Mesothelial cell of epicardium (in vitro differentiated cells): ENCODE data around the gene CERCAM. TPM values are rescaled to one million over a fixed set of nuclear protein-coding genes. Genes with fewer than 3 reads are reported as not detected.

Source experiments
- DNase-seq, 2 experiments: peaks; one replicate each; pipeline ENCODE4 v3.0.0; 2021; ENCODE audit warnings: low spot score in 2 of 2; ENCODE audit not compliant: unreplicated experiment in 2 of 2
- H3K27ac Mint-ChIP-seq: 2 replicates; pipeline ENCODE4 v1.8.0; 2021; ENCODE audit warnings: mixed read lengths
- H3K27me3 Mint-ChIP-seq: 2 replicates; pipeline ENCODE4 v1.8.0; 2021; ENCODE audit warnings: low read depth, mixed read lengths
- H3K36me3 Mint-ChIP-seq: 2 replicates; pipeline ENCODE4 v1.8.0; 2021; ENCODE audit warnings: mixed read lengths
- H3K4me1 Mint-ChIP-seq: 2 replicates; pipeline ENCODE4 v1.8.0; 2021; ENCODE audit warnings: mixed read lengths
- H3K4me3 Mint-ChIP-seq: 2 replicates; pipeline ENCODE4 v1.8.0; 2021; ENCODE audit warnings: mild to moderate bottlenecking, moderate library complexity, mixed read lengths
- H3K9me3 Mint-ChIP-seq: 2 replicates; pipeline ENCODE4 v1.8.0; 2021; ENCODE audit warnings: mixed read lengths
- CTCF ChIP-seq: fragments of 200-600 bp; sonication (generic); IDR thresholded peaks from one replicate; pipeline ENCODE4 v1.5.0; 2021; ENCODE audit warnings: antibody characterized with exemption; ENCODE audit not compliant: unreplicated experiment
- total RNA-seq: library from RNA; stranded (reverse); gene quantifications from 3 replicates; pipeline ENCODE4 v1.2.1, GENCODE V29; 2021

The CERCAM gene
- total RNA-seq, 1 donor from 2014 or later = 141 TPM

GRCh38 chr9:128391956-128392301 lies 28.7 kb upstream of the CERCAM start:
- Mint-ChIP-seq H3K4me1 (peaks cover 16% of the 10 kb centered on the region), H3K27ac (no peak overlapping the region), H3K27me3 (peaks cover 67% of the 10 kb centered on the region), H3K4me3 (peak overlapping the region; percentile 63), H3K36me3 (peaks cover 13% of the 10 kb centered on the region), H3K9me3 (no peaks in the 10 kb centered on the region)
- TF ChIP-seq CTCF = no peak
- no peak for DNase-seq

GRCh38 chr9:128392302-128393144 lies 28.1 kb upstream of the CERCAM start:
- TF ChIP-seq CTCF = no peak
- H3K27ac Mint-ChIP-seq = no peak overlapping the region
- H3K36me3 Mint-ChIP-seq = peaks cover 13% of the 10 kb centered on the region
- H3K4me1 Mint-ChIP-seq = peaks cover 16% of the 10 kb centered on the region
- H3K9me3 Mint-ChIP-seq = no peaks in the 10 kb centered on the region
- DNase-seq = no peak
- H3K27me3 Mint-ChIP-seq = peaks cover 73% of the 10 kb centered on the region
- peak overlapping the region; percentile 63 for H3K4me3 Mint-ChIP-seq

- TF ChIP-seq CTCF = no peak
- Mint-ChIP-seq H3K4me1 (peaks cover 16% of the 10 kb centered on the region), H3K4me3 (peak overlapping the region; percentile 42), H3K27ac (no peak overlapping the region), H3K9me3 (no peaks in the 10 kb centered on the region), H3K27me3 (peaks cover 80% of the 10 kb centered on the region), H3K36me3 (peaks cover 13% of the 10 kb centered on the region)
- peak in 1 of 2 experiments; percentile 55 for DNase-seq
Measured at GRCh38 chr9:128393145-128393775, 27.4 kb upstream of the CERCAM start.

DNA sequence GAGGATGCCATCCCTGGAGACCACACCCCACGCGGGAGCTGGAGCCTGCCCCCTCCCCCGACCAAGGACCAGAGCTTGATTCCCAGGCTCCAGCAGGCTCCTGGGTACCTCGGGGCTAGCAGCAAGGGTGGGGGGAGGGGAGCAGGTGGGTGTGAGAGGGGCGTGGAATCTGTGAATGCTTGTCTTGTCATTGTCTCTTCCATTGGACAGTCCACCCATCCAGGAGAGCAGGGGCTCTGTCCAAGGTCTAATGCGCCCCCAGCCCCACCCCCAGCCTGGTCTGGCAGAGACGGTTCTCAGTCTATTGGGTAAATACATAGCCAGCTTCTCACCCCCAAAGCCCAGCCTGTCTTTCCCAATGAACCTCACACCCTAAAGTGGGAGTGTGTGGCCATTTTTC lies 26.7 kb upstream of the CERCAM start:
- no peak for DNase-seq
- peaks cover 12% of the 10 kb centered on the region for H3K36me3 Mint-ChIP-seq
- H3K27me3 Mint-ChIP-seq = peaks cover 85% of the 10 kb centered on the region
- H3K27ac Mint-ChIP-seq = no peak overlapping the region
- TF ChIP-seq CTCF = no peak
- H3K4me3 Mint-ChIP-seq = peak overlapping the region; percentile 12
- no peaks in the 10 kb centered on the region for H3K9me3 Mint-ChIP-seq
- H3K4me1 Mint-ChIP-seq = peaks cover 16% of the 10 kb centered on the region

- Mint-ChIP-seq H3K4me1 (peaks cover 16% of the 10 kb centered on the region), H3K9me3 (no peaks in the 10 kb centered on the region), H3K27me3 (peaks cover 88% of the 10 kb centered on the region), H3K36me3 (peaks cover 10% of the 10 kb centered on the region), H3K27ac (no peak overlapping the region), H3K4me3 (peak overlapping the region; percentile 12)
- no peak for DNase-seq
- no peak for TF ChIP-seq CTCF
Measured at GRCh38 chr9:128394379-128395168, 26.1 kb upstream of the CERCAM start.
